Measurements from ENCODE around the gene NHLRC2.
"Not testable (repeated sequence)": the region's sequence is repeated elsewhere in the genome, so short reads cannot be mapped to it uniquely, and the experiment has no call there.

NHLRC2 gene

GRCh38 chr10:113854013-113854760 is at the start of gene NHLRC2, which contains the start of gene DCLRE1A:
NHLRC2 (plus strand) TSS chr10:113854661; CDS start chr10:113854873, 212 bp downstream.
DCLRE1A (minus strand) TSS chr10:113854082; CDS start chr10:113853182, 900 bp downstream.
- DNase-seq: peak; percentile 81 to 92 (median 90)

GRCh38 chr10:113806503-113806902 is 48.0 kb upstream of the NHLRC2 start:
- no peak for DNase-seq

GRCh38 chr10:113808168-113808567 is 46.3 kb upstream of the NHLRC2 start:
- no peak for DNase-seq

GRCh38 chr10:113814700-113815099 is 39.8 kb upstream of the NHLRC2 start:
- DNase-seq: not testable (repeated sequence)

- DNase-seq: no peak
These were observed 34.5 kb upstream of the NHLRC2 start for GRCh38 chr10:113819989-113820388.

GRCh38 chr10:113820507-113820906 is 34.0 kb upstream of the NHLRC2 start:
- no peak for DNase-seq

- not testable (repeated sequence) for DNase-seq
These were observed 33.2 kb upstream of the NHLRC2 start for GRCh38 chr10:113821306-113821705.

- DNase-seq: no peak
These were observed 32.3 kb upstream of the NHLRC2 start for GRCh38 chr10:113822174-113822573.

- DNase-seq: no peak
These were observed 31.1 kb upstream of the NHLRC2 start for GRCh38 chr10:113823389-113823788.

GRCh38 chr10:113825791-113826190 is 28.7 kb upstream of the NHLRC2 start:
- DNase-seq: no peak

- not testable (repeated sequence) for DNase-seq
These were observed 25.9 kb upstream of the NHLRC2 start for GRCh38 chr10:113828567-113828966.

GRCh38 chr10:113842171-113842570 is 12.3 kb upstream of the NHLRC2 start:
- DNase-seq: no peak

GRCh38 chr10:113843972-113844485 is 10.4 kb upstream of the NHLRC2 start:
- DNase-seq: no peak

GRCh38 chr10:113846036-113846435 is 8.4 kb upstream of the NHLRC2 start:
- no peak for DNase-seq

- DNase-seq: no peak
These were observed 5.2 kb upstream of the NHLRC2 start for GRCh38 chr10:113849140-113849803.

- no peak for DNase-seq
These were observed 4.5 kb upstream of the NHLRC2 start for GRCh38 chr10:113849946-113850345.

GRCh38 chr10:113853578-113854012 is 866 bp upstream of the NHLRC2 start:
- no peak for DNase-seq

- DNase-seq: peak; percentile 80 to 86 (median 82)
These were observed 514 bp downstream of the NHLRC2 start for GRCh38 chr10:113854761-113855588.

- DNase-seq: no peak
These were observed 2.1 kb downstream of the NHLRC2 start for GRCh38 chr10:113856563-113856962.

- DNase-seq: no peak
These were observed 2.7 kb downstream of the NHLRC2 start for GRCh38 chr10:113857210-113857609.

GRCh38 chr10:113858541-113858940 is 4.1 kb downstream of the NHLRC2 start:
- DNase-seq: no peak

GRCh38 chr10:113859261-113859660 is 4.8 kb downstream of the NHLRC2 start:
- DNase-seq: no peak

GRCh38 chr10:113865901-113866300 is 11.4 kb downstream of the NHLRC2 start:
- peak; percentile 53 to 75 (median 71) for DNase-seq
